Sigmoid colon (tissue), 3 donors: ENCODE data around the gene MTM1.

Experiments used
- POLR2A ChIP-seq, 2 donors: fragments of 450-650 bp; IDR thresholded peaks; one replicate each; pipeline ENCODE4 v1.6.1; 2016; ENCODE audit warnings: antibody characterized with exemption in 2 of 2, mild to moderate bottlenecking in 2 of 2, moderate library complexity in 2 of 2
- TF ChIP-seq, protein P1 (sequence below), 4 experiments: fragments of 450-650 bp in 3 of 4; fragments of 200-600 bp in 1 of 4; IDR thresholded peaks; one replicate each; pipeline ENCODE4 v1.5.1; 2016 to 2019; ENCODE audit warnings: antibody characterized with exemption in 4 of 4, mild to moderate bottlenecking in 3 of 4, moderate library complexity in 2 of 4

DNA sequence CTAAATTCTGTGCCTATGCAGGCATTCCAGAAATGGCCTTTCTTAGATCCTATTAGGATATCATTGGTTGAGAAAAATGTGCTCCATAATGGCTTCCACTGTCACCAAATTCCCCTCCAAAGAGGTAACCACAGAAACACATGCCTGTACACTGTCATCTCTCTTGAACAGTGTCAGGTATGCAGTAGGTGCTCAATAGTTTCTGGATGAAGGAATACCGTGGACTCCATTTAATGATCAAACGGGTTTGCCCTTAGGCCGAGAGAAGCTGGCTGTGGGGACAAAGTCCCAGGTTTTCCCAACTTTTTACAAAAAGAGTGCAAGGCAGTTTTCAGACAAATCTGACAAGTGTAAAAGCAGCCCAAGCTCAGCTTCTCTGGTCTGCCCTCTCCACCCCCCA, 16.5 kb upstream of the MTM1 start:
- no peak for TF ChIP-seq POLR2A (IDR thresholded peaks at IDR 0.05)
- TF ChIP-seq, protein P1, sequence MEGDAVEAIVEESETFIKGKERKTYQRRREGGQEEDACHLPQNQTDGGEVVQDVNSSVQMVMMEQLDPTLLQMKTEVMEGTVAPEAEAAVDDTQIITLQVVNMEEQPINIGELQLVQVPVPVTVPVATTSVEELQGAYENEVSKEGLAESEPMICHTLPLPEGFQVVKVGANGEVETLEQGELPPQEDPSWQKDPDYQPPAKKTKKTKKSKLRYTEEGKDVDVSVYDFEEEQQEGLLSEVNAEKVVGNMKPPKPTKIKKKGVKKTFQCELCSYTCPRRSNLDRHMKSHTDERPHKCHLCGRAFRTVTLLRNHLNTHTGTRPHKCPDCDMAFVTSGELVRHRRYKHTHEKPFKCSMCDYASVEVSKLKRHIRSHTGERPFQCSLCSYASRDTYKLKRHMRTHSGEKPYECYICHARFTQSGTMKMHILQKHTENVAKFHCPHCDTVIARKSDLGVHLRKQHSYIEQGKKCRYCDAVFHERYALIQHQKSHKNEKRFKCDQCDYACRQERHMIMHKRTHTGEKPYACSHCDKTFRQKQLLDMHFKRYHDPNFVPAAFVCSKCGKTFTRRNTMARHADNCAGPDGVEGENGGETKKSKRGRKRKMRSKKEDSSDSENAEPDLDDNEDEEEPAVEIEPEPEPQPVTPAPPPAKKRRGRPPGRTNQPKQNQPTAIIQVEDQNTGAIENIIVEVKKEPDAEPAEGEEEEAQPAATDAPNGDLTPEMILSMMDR (IDR thresholded peaks at IDR 0.05): no peak
